H7 (cell line): Measurements from ENCODE around the gene OVCA2. TPM values are rescaled to one million over a fixed set of nuclear protein-coding genes. Genes with fewer than 3 reads are reported as not detected.

Experiments
- DNase-seq: peaks from one replicate; pipeline ENCODE4 v3.0.0; 2012
- H3K27me3 ChIP-seq: 2 replicates; pipeline ENCODE4 v1.6.0; 2011; ENCODE audit warnings: mild to moderate bottlenecking, low read length; ENCODE audit not compliant: control insufficient read depth, insufficient read depth
- H3K36me3 ChIP-seq: replicated peaks from 2 replicates; pipeline ENCODE4 v1.5.1; 2011; ENCODE audit warnings: low read length; ENCODE audit not compliant: control insufficient read depth, insufficient read depth
- H3K4me3 ChIP-seq: 2 replicates; pipeline ENCODE4 v1.5.1; 2011; ENCODE audit warnings: low read depth, mild to moderate bottlenecking, control low read depth, low read length, moderate library complexity; ENCODE audit not compliant: insufficient read depth
- total RNA-seq: library from RNA; depleted of rRNA; stranded (reverse); fragments of >200 nt; shearing (Covaris generic); gene quantifications from 2 replicates; pipeline ENCODE4 v1.2.3, GENCODE V29; 2014

OVCA2 gene
- total RNA-seq, 1 experiment from 2014 or later, result 25.1 TPM

DNA sequence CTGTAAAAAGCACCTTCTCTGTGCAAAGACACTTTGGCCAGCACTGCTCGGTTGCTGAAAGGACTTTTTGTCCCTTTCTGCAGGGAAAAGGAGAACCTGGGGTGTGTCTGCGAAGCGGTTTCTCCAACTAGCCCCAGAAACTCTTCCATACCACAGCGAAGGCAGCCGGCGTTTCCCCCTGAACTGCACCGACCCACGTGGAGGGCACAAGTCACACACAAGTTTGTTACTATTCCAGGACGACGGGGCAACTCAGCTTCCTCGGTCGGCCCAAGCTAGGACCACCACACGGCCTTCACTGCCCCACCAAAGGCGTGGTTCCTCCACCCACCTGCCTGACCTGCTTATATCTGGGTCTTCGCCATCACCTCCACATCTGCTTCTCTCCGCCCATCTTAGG, 18.6 kb upstream of the OVCA2 start:
- DNase-seq, result no peak
- Histone ChIP-seq H3K27me3 (peaks cover 59% of the 10 kb centered on the region), H3K36me3 (no peaks in the 10 kb centered on the region), H3K4me3 (no peak overlapping the region)

DNA sequence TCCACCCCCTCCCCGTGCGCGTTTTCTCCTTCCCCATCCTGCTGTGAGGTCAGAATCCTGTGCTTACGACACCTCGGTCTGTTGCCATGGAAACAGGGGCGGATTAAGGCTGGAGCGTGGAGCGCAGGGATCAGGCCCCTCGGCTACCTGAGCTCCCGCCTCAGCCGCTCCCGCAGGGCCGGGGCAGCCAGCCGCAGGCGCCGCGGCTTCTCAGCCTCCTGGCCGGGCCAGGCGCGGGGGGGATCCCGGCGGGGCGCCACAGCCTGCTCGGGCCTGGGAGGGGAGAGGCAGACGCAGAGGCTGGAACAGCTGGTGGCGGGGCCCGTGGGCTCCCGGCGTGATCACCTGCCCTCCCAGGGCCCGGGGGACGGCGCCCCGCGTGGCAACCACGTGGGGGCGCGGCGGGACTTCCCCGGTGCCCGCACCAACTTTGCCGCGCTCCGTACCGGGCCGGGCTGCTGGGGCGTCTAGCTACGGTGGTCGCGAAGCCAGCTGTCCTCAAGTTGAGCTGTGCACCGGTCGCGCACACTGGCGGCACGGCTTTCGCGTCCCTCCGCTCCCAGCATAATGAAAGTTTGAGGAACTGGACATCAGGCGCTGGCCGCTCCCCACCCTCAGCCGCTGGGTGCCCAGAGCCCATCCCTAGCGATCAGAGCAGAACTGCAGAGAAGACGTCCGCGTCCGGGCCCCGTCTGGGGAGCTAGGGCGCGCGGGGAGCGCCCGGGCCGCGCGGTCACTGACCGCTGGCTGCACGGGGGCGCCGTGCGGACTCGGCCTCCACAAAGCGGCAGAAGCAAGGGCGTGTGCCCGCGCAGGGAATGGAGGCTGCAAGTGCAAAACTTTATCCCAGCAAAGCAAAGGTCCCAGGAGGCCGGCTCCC, 17.9 kb upstream of the OVCA2 start:
- Histone ChIP-seq H3K4me3 (peak overlapping the region; percentile 48), H3K36me3 (no peaks in the 10 kb centered on the region), H3K27me3 (peaks cover 63% of the 10 kb centered on the region)
- DNase-seq, result peak; percentile 98

GRCh38 chr17:2024572-2025219, 17.1 kb upstream of the OVCA2 start:
- Histone ChIP-seq H3K4me3 (peak overlapping the region; percentile 48), H3K27me3 (peaks cover 69% of the 10 kb centered on the region)
- peak; percentile 82 for DNase-seq

GRCh38 chr17:2025220-2025621, 16.6 kb upstream of the OVCA2 start, which contains the start of gene RTN4RL1:
Gene RTN4RL1, minus strand, starts transcription at chr17:2025334. Its CDS starts 469 bp downstream, at chr17:2024865.
- Histone ChIP-seq H3K4me3 (peak within 1 kb of the TSS; percentile 48), H3K36me3 (no peaks in the 10 kb centered on the region), H3K27me3 (peaks cover 70% of the 10 kb centered on the region)
- peak; percentile 93 for DNase-seq

More at GRCh38 chr17:2024572-2025219, 17.1 kb upstream of the OVCA2 start:
- H3K36me3 ChIP-seq, result no peaks in the 10 kb centered on the region

DNA sequence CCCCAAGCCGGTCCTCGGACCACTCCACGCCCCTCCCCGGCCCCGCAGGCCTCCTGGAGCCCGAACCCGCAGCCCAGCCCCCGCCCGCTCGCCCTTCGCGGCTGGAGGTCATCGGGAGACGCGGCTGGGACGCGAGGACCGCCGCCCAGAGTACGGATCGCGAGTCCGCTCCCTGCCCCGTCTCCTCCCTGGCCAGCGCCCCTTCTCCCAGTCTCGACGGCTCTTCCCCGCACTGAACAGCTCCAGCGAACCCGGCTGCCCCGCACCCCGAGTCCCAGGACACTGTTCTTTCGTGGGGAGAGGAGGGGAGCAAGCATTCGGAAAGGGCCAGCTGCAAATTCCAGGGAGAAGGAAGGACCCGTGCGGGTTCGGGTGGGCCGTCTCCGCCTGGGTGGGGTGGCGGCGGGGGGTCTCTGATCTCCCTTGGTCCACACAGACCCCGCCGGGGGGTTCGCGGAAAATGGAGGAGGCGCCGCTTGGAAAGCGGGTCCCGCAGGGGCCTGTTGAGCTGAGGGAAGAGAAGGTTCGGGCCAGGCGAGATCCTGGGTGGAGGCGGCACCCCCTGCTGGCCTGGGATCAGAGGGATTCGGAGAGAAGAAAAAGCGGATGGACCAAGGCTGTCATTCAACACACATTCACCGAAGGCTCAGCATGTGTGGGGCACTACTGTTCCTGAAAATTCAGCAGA, 16.1 kb upstream of the OVCA2 start:
- Histone ChIP-seq H3K4me3 (peak overlapping the region; percentile 48), H3K36me3 (no peaks in the 10 kb centered on the region), H3K27me3 (peaks cover 70% of the 10 kb centered on the region)
- peak; percentile 88 for DNase-seq

- no peak for DNase-seq
- Histone ChIP-seq H3K4me3 (no peak overlapping the region), H3K36me3 (no peaks in the 10 kb centered on the region), H3K27me3 (peaks cover 68% of the 10 kb centered on the region)
These were observed 14.1 kb upstream of the OVCA2 start for GRCh38 chr17:2027528-2028233.

- DNase-seq, result no peak
- peaks cover 62% of the 10 kb centered on the region for H3K27me3 ChIP-seq
- no peak overlapping the region for H3K4me3 ChIP-seq
- no peaks in the 10 kb centered on the region for H3K36me3 ChIP-seq
These were observed 13.6 kb upstream of the OVCA2 start for GRCh38 chr17:2028234-2028614.

GRCh38 chr17:2028737-2029136, 13.1 kb upstream of the OVCA2 start:
- H3K4me3 ChIP-seq, result no peak overlapping the region

GRCh38 chr17:2029911-2030778, 11.7 kb upstream of the OVCA2 start, which contains the start of gene DPH1:
Gene DPH1, plus strand, starts transcription at chr17:2030153. Its CDS starts 17 bp downstream, at chr17:2030170.
- DNase-seq, result peak; percentile 99
- Histone ChIP-seq H3K4me3 (peak within 1 kb of the TSS; percentile 95), H3K27me3 (peaks cover 43% of the 10 kb centered on the region), H3K36me3 (no peaks in the 10 kb centered on the region)

More at GRCh38 chr17:2028737-2029136, 13.1 kb upstream of the OVCA2 start:
- no peak for DNase-seq
- peaks cover 57% of the 10 kb centered on the region for H3K27me3 ChIP-seq
- no peaks in the 10 kb centered on the region for H3K36me3 ChIP-seq

- peak overlapping the region; percentile 95 for H3K4me3 ChIP-seq
- no peaks in the 10 kb centered on the region for H3K36me3 ChIP-seq
- DNase-seq, result no peak
- H3K27me3 ChIP-seq, result peaks cover 37% of the 10 kb centered on the region
These were observed 11.1 kb upstream of the OVCA2 start for GRCh38 chr17:2030779-2031163.

DNA sequence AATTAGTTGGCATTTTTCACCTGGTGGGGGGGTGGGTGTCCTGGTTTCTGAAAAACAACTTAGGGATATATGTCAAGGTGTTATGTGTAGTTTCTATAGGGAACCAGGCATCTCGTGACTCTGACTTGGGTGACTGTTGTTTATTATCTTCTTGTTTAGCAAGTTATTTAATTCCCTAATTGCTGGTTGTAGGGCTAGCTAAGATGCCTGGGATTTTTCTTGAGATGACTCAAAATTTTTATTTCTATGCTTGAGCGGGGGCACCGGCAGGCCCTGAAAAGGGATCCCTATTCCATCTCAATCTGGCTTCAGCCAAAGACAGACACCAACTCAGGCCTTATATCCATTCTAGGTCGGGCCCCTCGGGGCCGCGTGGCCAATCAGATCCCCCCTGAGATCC, 8.7 kb upstream of the OVCA2 start:
- Histone ChIP-seq H3K4me3 (no peak overlapping the region), H3K27me3 (peaks cover 16% of the 10 kb centered on the region), H3K36me3 (no peaks in the 10 kb centered on the region; the same call in 1 of the 2 replicates)
- no peak for DNase-seq

DNA sequence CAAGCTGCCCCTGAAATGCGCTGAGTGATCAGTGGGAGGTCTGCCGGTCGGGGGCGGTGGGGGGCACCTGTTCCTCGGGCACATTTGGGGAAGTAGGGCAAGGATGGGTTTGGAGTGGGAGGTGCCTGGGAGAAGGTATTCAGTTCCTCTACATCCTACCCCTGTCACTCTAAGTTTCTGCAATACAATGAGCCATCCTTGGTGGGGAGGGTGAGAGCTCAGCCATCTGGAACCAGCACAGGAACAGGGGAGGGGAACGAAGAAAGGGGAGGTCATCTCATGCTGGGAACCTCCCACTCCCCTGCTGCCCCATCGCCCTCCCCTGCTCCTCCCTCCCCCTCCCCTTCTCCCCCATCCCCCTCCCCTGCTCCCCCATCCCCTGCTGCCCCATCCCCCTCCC, 7.7 kb upstream of the OVCA2 start:
- Histone ChIP-seq H3K27me3 (peaks cover 6% of the 10 kb centered on the region), H3K36me3 (no peaks in the 10 kb centered on the region; the same call in 1 of the 2 replicates), H3K4me3 (no peak overlapping the region)
- DNase-seq, result no peak

DNA sequence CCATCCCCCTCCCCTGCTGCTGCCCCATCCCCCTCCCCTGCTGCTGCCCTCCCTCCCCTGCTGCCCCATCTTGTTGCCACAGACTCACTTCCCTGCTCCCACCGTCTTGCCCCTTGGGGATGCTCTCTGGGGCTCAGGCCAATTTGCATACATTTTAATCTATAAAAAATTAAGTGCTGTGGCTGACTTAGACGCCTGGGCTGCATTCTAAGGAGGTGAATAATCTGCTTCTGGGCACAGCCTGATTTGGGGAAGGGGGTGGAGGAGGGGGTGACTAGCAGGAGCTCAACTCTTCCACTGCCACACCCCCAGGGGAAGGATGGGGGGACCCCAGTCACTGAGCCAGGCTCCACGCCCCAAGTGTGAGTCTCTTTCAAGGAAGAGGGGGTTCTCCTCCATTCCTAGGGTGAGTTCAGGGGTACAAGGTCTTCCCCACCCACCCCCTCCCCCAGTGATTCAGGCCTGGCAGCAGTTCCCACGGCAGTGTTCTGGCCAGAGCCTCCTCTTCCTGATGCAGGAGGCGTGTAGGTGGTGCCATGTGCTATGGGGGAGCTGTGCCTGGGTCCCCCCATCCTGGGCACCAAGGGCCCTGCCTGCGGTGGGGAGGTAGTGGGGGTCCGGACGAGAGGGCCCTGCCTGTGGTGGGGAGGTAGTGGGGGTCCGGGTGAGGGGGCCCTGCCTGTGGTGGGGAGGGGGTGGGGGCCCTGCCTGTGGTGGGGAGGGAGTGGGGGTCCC, 6.8 kb upstream of the OVCA2 start:
- H3K4me3 ChIP-seq, result no peak overlapping the region
- peak; percentile 77 for DNase-seq
- H3K36me3 ChIP-seq, result no peaks in the 10 kb centered on the region; the same call in 1 of the 2 replicates
- no peaks in the 10 kb centered on the region for H3K27me3 ChIP-seq
